ENCODE data around the gene RHBDF2. TPM values are rescaled to one million over a fixed set of nuclear protein-coding genes. Genes with fewer than 3 reads are reported as not detected.

Gene RHBDF2
- total RNA-seq, 1 experiment from 2014 or later, result 19.7 TPM

GRCh38 chr17:76491271-76492122, 9.7 kb downstream of the RHBDF2 start:
- Histone ChIP-seq H3K4ac (ENCODE audit: low read depth, low read length) (no peak overlapping the region), H4K91ac (ENCODE audit: insufficient read length, low read depth, low read length) (no peak overlapping the region), H3K18ac (ENCODE audit: insufficient read length, low read depth, low read length) (no peak overlapping the region), H2BK120ac (ENCODE audit: low read depth, low read length, poor library complexity, severe bottlenecking) (no peak overlapping the region), H2BK15ac (ENCODE audit: low read depth, low read length) (no peak overlapping the region), H2AK5ac (ENCODE audit: insufficient read length, low read length) (no peak overlapping the region), H2BK20ac (ENCODE audit: low read depth, low read length, poor library complexity, severe bottlenecking) (no peak overlapping the region), H2BK5ac (ENCODE audit: insufficient read length, low read length) (no peak overlapping the region), H3K27me3 (ENCODE audit: insufficient read depth, low read length) (no peaks in the 10 kb centered on the region), H2BK12ac (ENCODE audit: insufficient read length, low read depth, low read length) (no peak overlapping the region), H3K4me2 (ENCODE audit: insufficient read depth, insufficient read length, low read length) (no peak overlapping the region), H3K27ac (ENCODE audit: insufficient read length, low read depth, low read length) (no peak overlapping the region), H3K4me1 (ENCODE audit: insufficient read depth, low read length) (no peaks in the 10 kb centered on the region), H3T11ph (ENCODE audit: low read length) (no peak overlapping the region), H3K9ac (ENCODE audit: extremely low read depth, insufficient read length, low read length) (no peak overlapping the region), H4K20me1 (ENCODE audit: control insufficient read depth, insufficient read depth, insufficient read length) (no peaks in the 10 kb centered on the region), H2AFZ (ENCODE audit: low read length) (no peak overlapping the region), H4K8ac (replicated peaks; ENCODE audit: insufficient read length, low read depth, low read length) (no peak overlapping the region), H3K9me3 (ENCODE audit: control insufficient read depth, low read depth, low read length) (no peaks in the 10 kb centered on the region), H3K79me1 (ENCODE audit: insufficient read depth, low read depth, low read length, poor library complexity, severe bottlenecking) (no peaks in the 10 kb centered on the region), H3K79me2 (ENCODE audit: insufficient read depth, low read length) (no peaks in the 10 kb centered on the region), H3K23ac (ENCODE audit: insufficient read length, low read depth, low read length) (no peak overlapping the region), H3K23me2 (ENCODE audit: insufficient read length, low read depth, low read length, poor library complexity, severe bottlenecking) (no peaks in the 10 kb centered on the region), H3K14ac (ENCODE audit: insufficient read depth, low read length) (no peak overlapping the region; the same call in 1 of the 2 replicates), H3K56ac (ENCODE audit: insufficient read length, low read depth, low read length) (no peak overlapping the region), H4K5ac (ENCODE audit: insufficient read length, low read depth, low read length) (no peak overlapping the region)
- Mint-ChIP-seq H3K4me3 (no peak overlapping the region; a peak in 1 of 5 replicates), H3K27ac (no peak overlapping the region), H3K36me3 (ENCODE audit: insufficient read depth in 1 of 3, low read depth in 3 of 3) (peaks cover 0 to 6% (median 3%) of the 10 kb centered on the region in 3 experiments; a peak in 2 of 7 replicates), H3K9me3 (no peaks in the 10 kb centered on the region), H3K4me1 (peaks cover 12 to 25% of the 10 kb centered on the region in 2 experiments), H3K27me3 (ENCODE audit: low read depth) (no peaks in the 10 kb centered on the region; the same call in 1 of the 2 replicates)
- DNase-seq, result no peak
- WGBS (ENCODE audit: extremely low coverage, insufficient read length, low lambda C conversion rate), result no CpG with 5 or more reads among the region's 17 CpGs
- no peak for TF ChIP-seq CTCF (conservative IDR thresholded peaks at IDR 0.05)

Data from H9 (cell line).